ENCODE data around the gene S100A5. TPM values are rescaled to one million over a fixed set of nuclear protein-coding genes. Genes with fewer than 3 reads are reported as not detected.

Gene S100A5
- total RNA-seq, 4 donors from 2014 or later: not detected

DNA sequence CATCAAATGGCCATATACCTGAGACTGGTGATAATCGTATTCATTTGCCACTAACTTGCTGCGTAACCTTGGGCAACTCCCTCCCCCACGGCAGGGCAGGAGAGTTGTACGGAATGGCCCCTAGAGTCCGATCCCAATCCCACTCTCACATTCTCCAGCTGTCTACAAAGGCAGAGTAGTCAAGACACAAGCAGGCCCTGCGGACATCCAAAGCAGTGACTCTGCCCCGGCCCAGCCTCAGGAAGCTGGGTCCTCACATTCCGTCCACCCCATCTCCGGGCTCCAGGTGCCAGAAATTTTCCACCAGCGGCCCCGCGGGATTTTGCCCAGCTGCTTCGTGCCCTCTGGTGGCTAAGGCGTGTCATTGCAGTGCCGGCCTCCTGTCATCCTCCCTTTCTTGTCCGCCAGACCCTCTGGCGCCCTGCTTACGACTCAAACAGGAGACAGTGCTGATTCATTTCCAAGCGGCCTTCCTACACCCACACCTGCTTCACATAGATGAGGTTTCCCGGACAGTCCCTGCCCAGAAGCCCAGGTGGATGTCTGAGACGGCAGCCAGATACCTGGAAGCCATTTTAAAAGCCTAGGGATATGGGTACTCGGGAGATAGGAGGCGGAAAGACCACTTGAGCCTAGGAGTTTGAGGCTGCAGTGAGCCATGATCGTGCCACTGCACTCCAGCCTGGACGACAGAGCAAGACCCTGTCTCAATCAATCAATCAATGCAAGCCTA lies 27.8 kb upstream of the S100A5 start:
- in situ Hi-C loops (cut with MboI; ENCODE audit: low sequenced_read_pairs in 4 of 4): loop anchor here in 3 of 4 donors (5.0 to 10.0 kb wide), 2 partner anchors 36 to 54 kb away; no protein-coding TSS in a partner anchor
- ATAC-seq (peak; percentile 28 to 37), DNase-seq (peak; percentile 78 to 91)
- TF ChIP-seq, protein P1, sequence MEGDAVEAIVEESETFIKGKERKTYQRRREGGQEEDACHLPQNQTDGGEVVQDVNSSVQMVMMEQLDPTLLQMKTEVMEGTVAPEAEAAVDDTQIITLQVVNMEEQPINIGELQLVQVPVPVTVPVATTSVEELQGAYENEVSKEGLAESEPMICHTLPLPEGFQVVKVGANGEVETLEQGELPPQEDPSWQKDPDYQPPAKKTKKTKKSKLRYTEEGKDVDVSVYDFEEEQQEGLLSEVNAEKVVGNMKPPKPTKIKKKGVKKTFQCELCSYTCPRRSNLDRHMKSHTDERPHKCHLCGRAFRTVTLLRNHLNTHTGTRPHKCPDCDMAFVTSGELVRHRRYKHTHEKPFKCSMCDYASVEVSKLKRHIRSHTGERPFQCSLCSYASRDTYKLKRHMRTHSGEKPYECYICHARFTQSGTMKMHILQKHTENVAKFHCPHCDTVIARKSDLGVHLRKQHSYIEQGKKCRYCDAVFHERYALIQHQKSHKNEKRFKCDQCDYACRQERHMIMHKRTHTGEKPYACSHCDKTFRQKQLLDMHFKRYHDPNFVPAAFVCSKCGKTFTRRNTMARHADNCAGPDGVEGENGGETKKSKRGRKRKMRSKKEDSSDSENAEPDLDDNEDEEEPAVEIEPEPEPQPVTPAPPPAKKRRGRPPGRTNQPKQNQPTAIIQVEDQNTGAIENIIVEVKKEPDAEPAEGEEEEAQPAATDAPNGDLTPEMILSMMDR (IDR thresholded peaks at IDR 0.05 in 4 of 5, conservative IDR thresholded peaks at IDR 0.05 in 1 of 5): peak; percentile 97 to 100 (median 99)
- no peak for TF ChIP-seq POLR2A (IDR thresholded peaks at IDR 0.05)
- no peaks in the 10 kb centered on the region for H3K9me3 ChIP-seq
- peak overlapping the region; percentile 87 to 94 (median 92) for H3K27ac ChIP-seq
- H3K36me3 ChIP-seq: no peaks in the 10 kb centered on the region
- H3K27me3 ChIP-seq: no peaks in the 10 kb centered on the region
- H3K4me1 ChIP-seq: peaks cover 34 to 51% of the 10 kb centered on the region in 2 donors
- H3K4me3 ChIP-seq: peak overlapping the region; percentile 28 to 52 (median 40)
- intact Hi-C loops (cut with DNase I; ENCODE audit: low total_unique reads): loop anchor here (1.0 to 10.0 kb wide), 5 partner anchors 35 to 419 kb away; partner anchors contain the start of genes ILF2, RAB13 and S100A9

DNA sequence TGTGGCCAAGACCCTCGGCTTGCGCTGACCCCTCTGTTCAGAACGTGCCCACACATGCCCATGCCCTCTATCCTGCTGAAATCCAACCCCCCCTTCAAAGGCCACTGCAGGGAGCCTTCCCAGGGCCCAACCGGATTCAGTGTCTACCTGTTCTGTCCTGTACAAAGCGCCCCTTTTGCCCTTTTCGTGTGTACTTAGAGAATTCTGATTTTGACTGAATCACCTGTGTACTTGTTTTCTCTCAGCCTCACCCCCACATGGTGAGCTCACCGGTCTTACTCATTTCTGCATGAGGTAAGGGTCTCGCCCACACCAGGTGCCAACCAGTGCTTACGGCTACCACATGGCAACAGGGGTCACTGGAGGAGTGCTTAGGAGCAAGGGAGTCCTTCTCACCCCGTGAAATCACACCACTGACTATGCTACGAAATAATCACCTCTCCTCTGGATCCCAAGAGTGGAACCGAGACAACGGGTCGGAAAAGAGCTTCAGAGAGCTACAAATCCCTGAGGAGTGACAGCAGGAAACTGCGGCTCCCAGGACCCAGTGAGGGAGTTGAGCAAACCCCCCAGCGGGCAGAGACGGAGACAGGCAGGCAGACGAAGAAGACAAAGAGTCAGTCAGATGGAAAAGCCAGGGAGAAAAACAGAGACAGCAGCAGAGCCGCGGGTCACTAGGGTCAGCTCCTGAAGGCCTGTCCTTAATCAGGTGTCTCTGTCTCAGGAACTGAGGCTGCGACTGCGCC lies 27.1 kb upstream of the S100A5 start:
- no peaks in the 10 kb centered on the region for H3K27me3 ChIP-seq
- no peak for ATAC-seq
- no peak for DNase-seq
- H3K36me3 ChIP-seq: no peaks in the 10 kb centered on the region
- H3K4me1 ChIP-seq: peaks cover 34 to 46% of the 10 kb centered on the region in 2 donors
- intact Hi-C loops (cut with DNase I; ENCODE audit: low total_unique reads) (loop anchor here (1.0 to 10.0 kb wide), 5 partner anchors 34 to 420 kb away; partner anchors contain the start of genes ILF2, RAB13 and S100A9), in situ Hi-C loops (cut with MboI; ENCODE audit: low sequenced_read_pairs in 4 of 4) (loop anchor here in 3 of 4 donors (5.0 to 10.0 kb wide), 2 partner anchors 35 to 53 kb away; no protein-coding TSS in a partner anchor)
- peak overlapping the region; percentile 87 to 94 (median 92) for H3K27ac ChIP-seq
- no peaks in the 10 kb centered on the region for H3K9me3 ChIP-seq
- peak overlapping the region; percentile 28 to 52 (median 40) for H3K4me3 ChIP-seq
- TF ChIP-seq POLR2A (IDR thresholded peaks at IDR 0.05): no peak
- TF ChIP-seq, protein P1 (IDR thresholded peaks at IDR 0.05 in 4 of 5, conservative IDR thresholded peaks at IDR 0.05 in 1 of 5): no peak

- H3K9me3 ChIP-seq: no peaks in the 10 kb centered on the region
- peak overlapping the region; percentile 87 to 94 (median 92) for H3K27ac ChIP-seq
- peak; percentile 48 to 53 for TF ChIP-seq POLR2A (IDR thresholded peaks at IDR 0.05)
- TF ChIP-seq, protein P1 (IDR thresholded peaks at IDR 0.05 in 4 of 5, conservative IDR thresholded peaks at IDR 0.05 in 1 of 5): no peak
- no peaks in the 10 kb centered on the region for H3K27me3 ChIP-seq
- H3K4me1 ChIP-seq: peaks cover 27 to 38% of the 10 kb centered on the region in 2 donors
- ATAC-seq (peak; percentile 78 to 84), DNase-seq (peak; percentile 98 to 100)
- no peaks in the 10 kb centered on the region for H3K36me3 ChIP-seq
- intact Hi-C loops (cut with DNase I; ENCODE audit: low total_unique reads): loop anchor here (1.0 to 10.0 kb wide), 5 partner anchors 76 to 421 kb away; partner anchors contain the start of genes ILF2, RAB13 and S100A9
- in situ Hi-C loops (cut with MboI; ENCODE audit: low sequenced_read_pairs in 4 of 4): loop anchor here in 3 of 4 donors (5.0 to 10.0 kb wide), 2 partner anchors 34 to 52 kb away; no protein-coding TSS in a partner anchor
- H3K4me3 ChIP-seq: peak overlapping the region in 1 of 4 donors; percentile 8
Observed at GRCh38 chr1:153566414-153567371, 26.0 kb upstream of the S100A5 start.

All from gastrocnemius medialis (tissue), 4 donors.